Thoracic aorta (tissue), 2 donors: ENCODE data around the gene FHL3. TPM values are rescaled to one million over a fixed set of nuclear protein-coding genes. Genes with fewer than 3 reads are reported as not detected.
A peak's percentile ranks its signal among the peaks of the same experiment; 100 is the strongest.

Experiments used
- ATAC-seq: fragments of 150-250 bp; one replicate; pipeline ENCODE4 v1.8.0; 2017; ENCODE audit warnings: low read depth; ENCODE audit not compliant: insufficient number of reproducible peaks, low FRiP score
- DNase-seq: peaks from one replicate; pipeline ENCODE4 v3.0.0-alpha.2; 2020; ENCODE audit warnings: low spot score
- H3K27ac ChIP-seq, 2 donors: fragments of 200-600 bp; sonication (generic); 1 replicate in 1 of 2; 2 replicates in 1 of 2; pipeline ENCODE4 v1.5.1; 2016; ENCODE audit warnings: mild to moderate bottlenecking in 2 of 2, moderate library complexity in 2 of 2
- H3K27me3 ChIP-seq: fragments of 200-600 bp; sonication (generic); replicated peaks from 2 replicates; pipeline ENCODE4 v1.6.0; 2016; ENCODE audit warnings: mild to moderate bottlenecking; ENCODE audit not compliant: insufficient read depth
- H3K36me3 ChIP-seq: fragments of 200-600 bp; sonication (generic); one replicate; pipeline ENCODE4 v1.5.1; 2016
- H3K4me1 ChIP-seq, 2 donors: fragments of 200-600 bp; sonication (generic); 1 replicate in 1 of 2; 2 replicates in 1 of 2; pipeline versions ENCODE4 v1.5.1 to v1.6.0; 2016; ENCODE audit warnings: low read depth in 2 of 2, mild to moderate bottlenecking in 1 of 2; ENCODE audit not compliant: control insufficient read depth in 1 of 2
- H3K4me3 ChIP-seq: fragments of 200-600 bp; sonication (generic); 2 replicates; pipeline ENCODE4 v1.5.1; 2016; ENCODE audit warnings: mild to moderate bottlenecking
- H3K9me3 ChIP-seq: fragments of 200-600 bp; sonication (generic); 2 replicates; pipeline ENCODE4 v1.5.1; 2016
- CTCF ChIP-seq: fragments of 200-600 bp; sonication (generic); IDR thresholded peaks from one replicate; pipeline ENCODE4 v1.5.1; 2019; ENCODE audit warnings: antibody characterized with exemption
- total RNA-seq, 2 donors: library from RNA; depleted of rRNA; stranded (reverse); fragments of >200 nt; gene quantifications; one replicate each; pipeline versions ENCODE4 v1.1.0 to v1.2.3, GENCODE V29; 2016

FHL3 gene
- total RNA-seq: 10 to 100 TPM; 57.0 to 90.7 TPM

- Histone ChIP-seq H3K27ac (peak within 1 kb of the TSS; percentile 79 to 90), H3K9me3 (no peaks in the 10 kb centered on the region), H3K4me1 (peaks cover 32 to 49% of the 10 kb centered on the region in 2 donors), H3K27me3 (no peaks in the 10 kb centered on the region), H3K36me3 (no peaks in the 10 kb centered on the region), H3K4me3 (peak within 1 kb of the TSS; percentile 87)
- TF ChIP-seq CTCF: no peak
- DNase-seq (no peak), ATAC-seq (peak; percentile 21)
Measured at GRCh38 chr1:38005195-38006007, at the start of gene FHL3. Gene FHL3, minus strand, starts transcription at chr1:38005514. Its CDS starts 6,102 bp downstream, at chr1:37999412.

- H3K4me1 ChIP-seq: no peaks in the 10 kb centered on the region
- H3K36me3 ChIP-seq: no peaks in the 10 kb centered on the region
- peaks cover 4% of the 10 kb centered on the region for H3K27me3 ChIP-seq
- H3K4me3 ChIP-seq: no peak overlapping the region
- no peak for ATAC-seq
- no peak overlapping the region for H3K27ac ChIP-seq
- no peak for TF ChIP-seq CTCF
- no peaks in the 10 kb centered on the region for H3K9me3 ChIP-seq
- no peak for DNase-seq
Measured at GRCh38 chr1:38053416-38054091, 48.2 kb upstream of the FHL3 start.

GRCh38 chr1:38052750-38053415 is 47.6 kb upstream of the FHL3 start:
- Histone ChIP-seq H3K4me3 (no peak overlapping the region), H3K9me3 (no peaks in the 10 kb centered on the region), H3K36me3 (no peaks in the 10 kb centered on the region), H3K27ac (no peak overlapping the region), H3K27me3 (peaks cover 4% of the 10 kb centered on the region), H3K4me1 (peaks cover 0 to 3% of the 10 kb centered on the region in 2 donors)
- DNase-seq (no peak), ATAC-seq (no peak)
- no peak for TF ChIP-seq CTCF

- Histone ChIP-seq H3K27me3 (peaks cover 4% of the 10 kb centered on the region), H3K4me3 (no peak overlapping the region), H3K36me3 (no peaks in the 10 kb centered on the region), H3K27ac (no peak overlapping the region), H3K4me1 (peaks cover 0 to 9% of the 10 kb centered on the region in 2 donors), H3K9me3 (no peaks in the 10 kb centered on the region)
- DNase-seq: no peak
- no peak for ATAC-seq
- TF ChIP-seq CTCF: no peak
Measured at GRCh38 chr1:38051079-38051543, 45.8 kb upstream of the FHL3 start.
